NCI-H146 (cell line): ENCODE measurements around the gene CNOT6.
"Not testable (repeated sequence)": the region's sequence is repeated elsewhere in the genome, so short reads cannot be mapped to it uniquely, and the experiment has no call there.

Experiments used
- DNase-seq: peaks from one replicate; lab custom pipeline; 2025; lab: John Stamatoyannopoulos, UW

The CNOT6 gene

DNA sequence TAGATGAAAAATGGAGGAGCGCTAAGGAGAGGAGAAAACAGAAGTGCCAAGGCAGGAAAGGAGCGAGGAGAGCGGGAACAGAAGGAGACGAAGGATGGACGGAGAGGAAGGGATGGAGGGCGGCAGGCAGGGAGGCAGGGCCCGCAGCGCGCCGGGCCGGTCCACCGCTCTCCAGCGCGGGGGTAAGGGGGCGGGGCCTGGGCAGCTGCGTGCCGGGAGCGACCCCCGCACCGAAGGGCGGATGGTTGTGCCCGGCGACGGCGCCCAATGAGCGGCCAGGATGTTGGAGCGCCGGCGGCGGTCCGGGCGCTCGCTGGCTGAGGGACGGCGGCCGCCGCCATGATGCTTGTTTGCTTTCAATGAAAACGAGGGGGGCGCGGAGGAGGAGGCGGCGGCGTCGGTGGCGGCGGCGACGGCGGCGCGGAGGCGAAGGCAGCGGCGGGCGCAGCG, at the start of gene CNOT6:
CNOT6 (plus strand) TSS at position 320 of the 450 bp plus-strand sequence. CDS start 34,898 bp downstream, outside the sequence.
- DNase-seq, result peak; percentile 84

DNA sequence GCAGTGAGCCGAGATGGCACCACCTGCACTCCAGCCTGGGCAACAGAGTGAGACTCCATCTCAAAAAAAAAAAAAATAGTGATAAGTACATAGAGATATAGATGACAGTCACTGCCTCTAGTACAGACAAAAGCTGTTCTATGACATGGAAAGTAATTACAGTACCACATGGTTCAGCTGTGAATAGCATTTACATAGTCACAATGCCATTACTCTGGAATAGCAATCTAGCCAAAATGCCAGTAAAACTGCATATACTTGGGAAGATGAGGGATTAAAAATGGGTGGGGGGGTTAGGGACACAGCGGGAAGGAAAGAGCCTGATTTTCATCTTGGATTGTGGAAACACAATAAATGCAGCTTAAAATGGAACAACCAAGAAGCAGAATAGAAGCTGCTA, 39.4 kb upstream of the CNOT6 start:
- DNase-seq, result no peak

DNA sequence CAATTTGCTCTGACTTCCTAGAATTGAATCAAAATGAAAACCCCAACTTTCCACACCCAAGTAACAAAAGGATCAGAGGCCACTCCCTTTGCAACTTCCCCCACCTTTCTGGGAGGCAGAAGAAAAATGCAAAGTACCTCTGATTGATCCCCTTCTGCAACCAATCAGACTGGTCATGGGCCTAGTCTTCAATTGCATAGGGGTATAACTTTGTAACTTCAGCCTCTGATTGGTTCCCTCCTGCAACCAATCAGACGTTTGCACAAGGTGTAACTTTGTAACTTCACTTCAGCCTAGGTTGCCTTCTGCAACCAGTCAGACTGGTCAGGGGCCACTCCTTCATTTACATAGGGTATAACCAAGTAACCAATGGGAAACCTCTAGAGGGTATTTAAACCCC, 38.3 kb upstream of the CNOT6 start:
- DNase-seq, result no peak

DNA sequence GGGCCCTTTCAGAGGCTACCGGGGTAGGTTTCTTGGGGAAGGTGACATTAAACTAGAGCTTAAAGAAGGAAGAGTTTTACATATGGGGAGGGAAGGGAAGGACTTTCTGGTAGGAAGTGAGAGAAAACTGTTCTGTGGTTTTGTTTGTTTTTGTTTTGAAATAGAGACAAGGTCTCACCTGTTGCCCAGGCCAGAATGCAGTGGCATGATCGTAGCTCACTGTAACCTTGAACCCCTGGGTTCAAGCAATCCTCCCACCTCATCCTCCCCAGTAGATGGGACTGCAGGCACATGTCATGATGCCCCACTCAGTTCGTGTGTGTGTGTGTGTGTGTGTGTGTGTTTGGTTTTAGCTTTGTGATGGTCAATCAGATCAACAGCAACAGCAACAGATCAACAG, 37.4 kb upstream of the CNOT6 start:
- DNase-seq, result no peak

DNA sequence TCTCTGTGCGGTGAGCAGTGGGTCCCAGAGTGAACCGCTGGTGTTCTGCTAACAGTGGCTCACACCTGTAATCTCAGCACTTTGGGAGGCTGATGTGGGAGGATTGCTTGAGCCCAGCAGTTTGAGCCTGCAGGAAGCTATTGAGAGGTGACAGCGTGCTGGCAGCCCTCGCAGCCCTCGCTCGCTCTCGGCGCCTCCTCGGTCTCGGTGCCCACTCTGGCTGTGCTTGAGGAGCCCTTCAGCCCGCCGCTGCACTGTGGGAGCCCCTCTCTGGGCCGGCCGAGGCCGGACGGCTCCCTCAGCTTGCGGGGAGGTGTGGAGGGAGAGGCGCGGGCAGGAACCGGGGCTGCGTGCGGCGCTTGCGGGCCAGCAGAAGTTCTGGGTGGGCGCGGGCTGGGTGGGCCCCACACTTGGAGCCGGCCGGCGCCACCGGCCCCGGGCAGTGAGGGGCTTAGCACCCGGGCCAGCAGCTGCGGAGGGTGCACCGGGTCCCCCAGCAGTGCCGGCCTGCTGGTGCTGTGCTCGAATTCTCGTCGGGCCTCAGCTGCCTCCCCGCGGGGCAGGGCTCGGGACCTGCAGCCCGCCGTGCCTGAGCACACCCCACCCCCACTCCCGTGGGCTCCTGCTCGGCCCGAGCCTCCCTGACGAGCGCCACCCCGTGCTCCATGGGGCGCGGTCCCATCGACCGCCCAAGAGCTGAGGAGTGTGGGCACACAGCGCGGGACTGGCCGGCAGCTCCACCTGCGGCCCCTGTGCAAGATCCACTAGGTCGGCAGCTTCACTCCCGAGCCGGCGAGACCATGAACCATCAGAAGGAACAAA, 35.1 kb upstream of the CNOT6 start:
- not testable (repeated sequence) for DNase-seq

DNA sequence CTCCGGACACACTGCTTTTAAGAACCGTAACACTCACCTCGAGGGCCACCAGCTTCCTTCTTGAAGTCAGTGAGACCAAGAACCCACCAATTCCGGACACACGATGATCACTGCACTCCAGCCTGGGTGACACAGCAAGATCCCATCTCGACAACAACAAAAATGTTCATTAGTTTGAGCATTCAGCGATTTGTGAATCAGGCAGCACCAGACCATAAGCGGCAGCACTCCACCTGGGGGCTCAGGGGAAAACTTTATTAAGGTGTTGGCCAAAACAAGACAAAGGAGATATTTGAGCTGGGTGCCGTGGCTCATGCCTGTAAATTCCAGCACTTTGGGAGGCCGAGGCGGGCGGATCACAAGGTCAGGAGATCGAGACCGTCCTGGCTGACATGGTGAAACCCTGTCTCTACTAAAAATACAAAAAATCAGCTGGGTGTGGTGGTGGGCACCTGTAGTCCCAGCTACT, 34.5 kb upstream of the CNOT6 start:
- DNase-seq, result not testable (repeated sequence)

DNA sequence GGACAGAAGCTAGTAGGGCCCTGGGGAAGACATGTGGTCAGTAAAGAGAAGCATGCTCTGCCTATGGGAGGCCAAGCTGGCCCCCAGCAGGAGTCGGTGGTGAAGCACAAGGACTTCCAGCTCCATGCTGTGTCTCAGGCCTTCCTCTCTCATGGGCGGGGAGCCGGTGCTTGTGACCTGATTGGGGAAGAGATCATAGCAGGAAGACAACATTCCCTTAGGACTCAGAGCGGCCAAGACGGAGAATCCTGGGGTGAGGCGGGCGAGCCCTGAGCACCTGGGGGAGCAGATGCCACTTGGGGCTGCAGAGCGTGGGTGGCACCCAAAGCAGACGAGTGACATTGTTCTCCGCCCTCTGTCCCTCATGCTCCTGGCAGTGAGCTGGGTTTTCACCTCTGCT, 33.3 kb upstream of the CNOT6 start:
- no peak for DNase-seq

DNA sequence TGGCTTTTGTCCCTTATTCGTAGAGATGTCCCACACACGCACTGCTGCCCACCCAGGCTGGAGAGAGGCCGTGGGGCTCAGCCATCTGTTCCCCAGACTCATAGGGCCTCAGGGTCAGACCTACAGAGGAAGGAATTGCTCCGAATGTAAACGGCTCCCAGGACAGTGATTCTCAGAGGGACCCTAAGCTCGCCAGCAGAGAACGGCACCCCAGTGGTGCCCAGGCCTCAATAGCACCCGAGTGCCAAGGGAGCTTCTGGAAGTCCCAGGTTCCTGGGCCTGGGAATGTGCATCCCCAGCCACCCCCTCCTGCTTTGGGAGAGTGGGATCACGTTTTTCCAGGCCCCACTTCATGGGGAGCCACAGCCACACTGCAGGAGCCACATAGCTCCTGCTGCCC, 32.9 kb upstream of the CNOT6 start:
- no peak for DNase-seq

DNA sequence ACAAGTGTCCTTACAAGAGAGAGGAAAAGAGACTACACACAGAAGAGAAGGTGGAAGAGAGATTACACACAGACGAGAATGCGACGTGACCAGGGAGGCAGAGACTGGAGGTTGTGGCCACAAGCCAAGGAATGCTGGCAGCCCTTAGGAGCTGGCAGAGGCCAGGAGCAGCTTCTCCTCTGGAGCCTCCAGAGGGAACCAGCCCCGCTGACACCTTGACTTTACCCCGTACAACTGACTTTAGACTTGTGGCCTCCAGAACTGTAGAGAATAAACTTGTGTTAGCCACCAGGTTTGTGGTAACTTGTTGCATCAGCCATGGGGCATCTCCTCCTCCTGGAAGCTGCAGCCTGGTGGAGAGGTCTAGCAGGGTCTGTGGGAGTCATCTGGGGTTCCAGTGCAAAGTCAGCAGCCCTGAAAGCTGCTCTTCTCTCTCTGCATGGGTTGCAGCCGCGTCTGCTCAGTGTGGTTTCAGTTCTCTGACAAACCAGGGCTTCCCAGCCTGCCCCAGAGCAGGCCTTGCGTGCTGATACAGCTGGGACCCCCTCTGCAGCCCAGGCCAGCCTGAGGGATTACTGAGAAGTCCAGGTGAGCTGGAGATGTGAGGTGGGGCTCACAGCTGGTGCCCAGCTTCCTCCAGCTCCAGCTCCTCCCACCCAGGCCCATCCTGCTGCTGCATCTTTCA, 30.8 kb upstream of the CNOT6 start:
- no peak for DNase-seq

DNA sequence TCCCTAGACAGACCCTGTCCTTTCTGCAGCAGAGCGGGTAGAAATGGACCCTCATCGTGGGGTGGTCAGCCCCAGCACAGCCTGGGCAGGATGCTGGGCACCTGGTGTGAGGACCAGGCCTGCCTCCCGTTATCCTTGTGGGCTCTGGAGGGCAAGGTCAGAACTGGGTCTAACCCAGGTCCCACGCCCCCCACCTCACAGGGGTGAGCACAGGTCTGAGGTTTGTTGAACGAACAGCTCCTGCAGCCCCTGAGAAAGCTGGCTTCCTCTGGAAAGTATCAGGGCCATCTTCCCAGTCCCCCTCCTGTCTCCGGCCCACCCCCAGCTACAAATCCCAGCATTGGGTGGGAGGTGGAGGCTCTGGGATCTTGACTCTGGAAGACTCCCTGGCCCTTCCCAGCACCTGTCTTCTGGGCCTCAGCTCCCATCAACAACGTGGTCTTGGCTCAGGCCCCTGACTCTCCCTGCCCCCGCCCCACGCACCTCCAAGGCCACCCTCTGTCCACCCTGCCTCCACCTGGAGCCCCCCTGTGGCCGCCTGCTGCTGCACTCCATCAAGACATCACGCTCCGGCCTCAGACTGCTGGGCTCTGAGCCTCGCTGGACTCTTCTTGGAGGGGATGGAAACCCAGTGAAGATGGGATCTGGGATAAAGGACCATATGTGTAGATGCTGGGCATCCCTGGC, 30.1 kb upstream of the CNOT6 start:
- DNase-seq, result no peak

DNA sequence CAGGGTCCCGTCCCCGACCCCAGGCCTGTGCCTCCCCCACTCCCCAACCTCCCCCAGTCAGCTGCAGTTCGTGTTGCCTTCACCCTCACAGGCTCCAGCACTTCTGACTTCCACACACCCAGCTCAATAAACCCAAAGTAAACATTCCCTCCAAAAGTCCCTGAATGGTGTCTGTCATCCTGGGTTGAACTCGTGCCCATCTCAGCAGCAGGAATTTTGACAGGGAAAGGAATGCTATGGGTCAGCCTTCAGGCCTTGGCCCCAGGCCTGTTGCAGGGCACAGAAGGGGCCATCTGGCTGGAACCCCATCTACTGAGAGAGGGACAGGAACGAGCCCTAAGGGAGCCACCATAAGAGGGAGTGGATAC, 29.6 kb upstream of the CNOT6 start:
- DNase-seq, result no peak

DNA sequence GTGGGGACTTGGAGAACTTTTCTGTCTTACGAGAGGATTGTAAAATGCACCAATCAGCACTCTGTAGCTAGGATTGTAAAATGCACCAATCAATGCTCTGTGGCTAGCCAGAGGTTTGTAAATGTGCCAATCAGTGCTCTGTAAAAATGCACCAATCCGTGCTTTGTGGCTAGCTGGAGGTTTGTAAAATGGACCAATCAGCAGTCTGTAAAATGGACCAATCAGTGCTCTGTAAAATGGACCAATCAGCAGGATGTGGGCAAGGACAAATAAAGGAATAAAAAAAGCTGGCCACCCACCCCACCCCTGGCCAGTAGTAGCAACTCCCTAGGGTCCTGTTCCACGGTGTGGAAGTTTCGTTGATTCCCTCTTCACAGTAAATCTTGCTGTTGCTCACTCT, 29.1 kb upstream of the CNOT6 start:
- not testable (repeated sequence) for DNase-seq

DNA sequence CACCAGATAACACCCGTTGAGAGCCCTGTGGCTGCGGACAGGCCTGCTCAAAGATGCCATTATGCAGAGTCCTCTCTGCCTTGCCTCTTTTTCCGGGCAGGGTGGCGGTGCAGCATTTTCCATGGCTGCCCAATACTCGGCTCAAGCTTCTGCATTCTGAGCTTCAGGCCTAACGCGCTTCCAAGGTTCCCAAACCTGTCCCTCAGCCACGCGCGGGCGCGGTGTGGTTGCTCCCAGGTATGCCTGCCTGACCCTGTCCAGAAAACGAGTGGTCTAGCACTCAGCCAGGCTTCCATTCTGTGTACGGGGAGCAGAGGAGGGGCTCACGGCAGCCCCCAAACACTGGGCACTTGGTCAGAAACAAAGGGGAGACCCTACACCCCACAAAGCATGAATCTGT, 27.9 kb upstream of the CNOT6 start:
- DNase-seq, result no peak

DNA sequence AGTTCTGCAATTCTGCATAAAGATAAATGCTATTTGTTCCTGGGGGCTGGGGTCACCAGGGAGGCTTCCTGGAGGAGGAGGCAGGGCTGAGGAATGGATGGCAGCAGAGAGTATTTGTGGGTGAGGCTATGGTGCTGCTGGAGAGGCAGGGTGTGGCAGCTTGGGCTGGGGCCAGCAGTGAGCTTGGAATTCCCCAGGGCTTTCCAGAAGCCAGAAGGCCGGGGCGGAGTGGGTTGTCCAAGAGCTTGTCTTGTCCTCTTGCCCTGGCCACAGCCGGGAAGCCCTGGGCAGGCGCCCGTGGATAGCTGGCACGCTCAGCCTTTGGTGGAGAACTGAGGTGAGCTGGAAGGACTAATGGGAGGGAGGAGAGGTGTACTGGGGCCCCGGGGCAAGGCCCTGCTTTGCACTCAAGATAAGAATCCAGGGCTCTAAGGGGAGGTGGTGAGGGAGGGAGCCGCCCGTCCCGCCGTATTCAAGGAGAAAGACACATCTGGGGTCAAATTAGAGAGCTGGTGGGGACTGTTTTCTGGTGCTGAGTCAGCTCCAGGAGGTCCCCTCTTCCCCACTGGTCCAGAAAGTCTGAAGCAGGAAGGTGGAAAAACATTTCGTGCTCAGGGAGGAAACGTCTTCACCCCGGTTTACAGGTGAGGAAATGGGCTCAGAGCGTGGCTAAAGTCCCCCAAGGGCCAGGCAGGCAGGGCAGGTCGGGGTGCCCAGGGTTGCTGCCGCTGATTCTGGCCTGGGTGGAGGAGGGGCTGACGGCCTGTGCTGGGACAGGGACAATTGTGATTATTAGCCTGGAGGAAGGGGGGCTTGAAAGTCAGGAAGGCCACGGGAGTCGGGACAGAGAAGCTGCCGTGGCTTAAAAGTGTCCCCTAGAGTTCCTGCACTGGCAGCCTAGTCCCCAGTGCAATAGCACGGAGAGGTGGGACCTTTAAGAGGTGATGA, 26.9 kb upstream of the CNOT6 start:
- DNase-seq, result no peak

DNA sequence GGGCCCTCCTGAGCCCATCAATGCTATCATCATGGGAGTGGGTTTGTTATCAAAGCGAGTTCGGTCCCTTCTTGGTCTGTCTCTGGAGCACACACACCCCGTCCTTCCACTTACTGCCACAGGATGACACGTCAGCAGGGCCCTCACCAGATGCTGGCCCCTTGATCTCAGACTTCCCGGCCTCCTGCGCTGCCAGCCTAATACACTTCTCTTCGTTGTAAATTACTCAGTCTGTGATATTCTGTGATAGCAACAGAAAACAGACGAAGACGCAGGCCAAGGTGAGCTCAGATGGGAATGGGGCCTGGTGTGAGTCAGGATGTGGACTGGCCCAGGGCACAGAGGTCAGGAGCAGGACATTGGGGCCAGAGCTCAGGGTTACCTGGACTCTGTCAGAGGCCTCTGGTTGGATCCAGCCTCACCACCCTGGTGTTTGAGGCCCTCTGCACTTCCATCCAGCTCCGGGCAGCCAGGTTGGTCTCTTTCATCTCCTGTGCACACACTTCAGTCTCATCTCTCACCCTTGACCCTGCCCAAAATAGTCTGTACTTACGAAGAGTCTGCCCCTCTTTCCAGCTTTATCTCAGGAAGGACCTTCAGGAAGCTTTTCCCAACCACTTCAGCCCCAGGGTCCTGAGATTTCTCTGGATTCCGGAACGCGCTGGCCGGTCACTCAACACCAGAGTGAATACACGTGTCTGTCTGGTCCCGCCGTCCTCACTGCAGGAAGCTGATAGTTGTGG, 26.0 kb upstream of the CNOT6 start:
- DNase-seq, result no peak

DNA sequence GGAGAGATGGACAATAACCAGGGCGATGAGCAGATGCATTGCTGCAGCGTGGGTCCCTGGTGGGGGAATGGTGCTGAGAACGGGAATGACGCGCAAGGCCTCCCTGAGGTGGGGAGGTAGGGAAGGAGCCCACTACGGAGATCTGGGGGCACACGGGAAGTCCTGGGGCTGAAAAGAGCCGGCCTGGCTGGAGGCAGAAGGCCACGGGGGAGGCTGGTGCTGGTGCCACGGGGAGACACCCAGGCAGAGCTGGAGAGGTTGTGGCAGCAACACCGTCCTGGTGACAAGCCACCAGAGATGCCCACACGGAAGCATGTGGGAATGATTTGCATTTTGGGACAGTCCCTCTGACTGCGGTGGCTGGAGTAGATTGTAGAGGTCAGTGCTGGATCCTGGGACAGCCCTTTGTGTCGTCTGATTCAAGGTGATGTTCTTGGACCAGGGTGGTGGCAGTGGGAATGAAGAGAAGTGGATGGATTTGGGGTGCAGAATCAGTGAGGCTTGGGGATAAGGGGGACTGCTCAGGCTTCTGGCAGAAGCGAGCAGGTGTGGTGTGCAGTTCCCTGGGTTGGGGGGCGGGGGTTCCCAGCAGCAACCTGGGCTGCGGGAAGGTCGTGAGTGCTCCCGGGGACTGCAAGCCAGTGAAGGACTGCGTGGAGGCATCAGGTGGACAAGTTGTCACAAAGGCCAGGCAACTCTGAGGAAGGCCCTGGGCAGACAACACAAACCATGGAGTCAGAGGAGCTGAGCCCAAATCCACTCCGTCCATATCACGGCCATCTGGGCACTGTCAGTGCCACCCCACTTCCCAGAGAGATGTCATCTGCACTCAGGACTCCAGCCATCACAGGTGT, 25.2 kb upstream of the CNOT6 start:
- DNase-seq, result no peak

DNA sequence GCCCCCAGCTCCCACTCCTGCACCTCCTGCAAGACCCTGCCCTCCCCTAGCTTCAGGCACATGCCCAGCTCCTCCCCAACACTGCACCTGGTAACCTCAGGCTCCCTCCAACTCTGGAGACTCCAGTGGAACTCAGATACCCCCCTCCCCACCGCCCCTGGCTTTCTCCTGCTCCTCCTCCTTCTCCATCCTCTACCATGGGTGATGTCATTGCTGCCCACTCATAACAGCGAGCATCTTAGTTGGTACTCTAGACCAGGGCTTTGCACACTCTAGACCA, 24.7 kb upstream of the CNOT6 start:
- no peak for DNase-seq

DNA sequence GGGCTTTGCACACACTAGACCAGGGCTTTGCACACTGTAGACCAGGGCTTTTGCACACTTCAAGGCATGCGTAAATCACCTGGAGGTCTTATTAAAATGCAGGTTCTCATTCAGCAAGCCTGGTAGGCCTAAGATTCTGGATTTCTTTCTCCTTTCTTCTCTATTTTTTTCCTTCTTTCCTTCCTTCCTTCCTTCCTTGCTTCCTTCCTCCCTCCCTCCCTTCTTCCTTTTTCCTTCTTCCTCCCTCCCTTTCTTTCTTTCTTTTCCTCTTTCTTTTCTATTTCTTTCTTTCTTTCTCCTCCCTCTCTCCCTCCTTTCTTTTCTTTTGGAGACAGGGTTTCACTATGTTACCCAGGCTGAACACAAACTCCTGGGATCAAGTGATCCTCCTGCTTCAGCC, 24.3 kb upstream of the CNOT6 start:
- no peak for DNase-seq

DNA sequence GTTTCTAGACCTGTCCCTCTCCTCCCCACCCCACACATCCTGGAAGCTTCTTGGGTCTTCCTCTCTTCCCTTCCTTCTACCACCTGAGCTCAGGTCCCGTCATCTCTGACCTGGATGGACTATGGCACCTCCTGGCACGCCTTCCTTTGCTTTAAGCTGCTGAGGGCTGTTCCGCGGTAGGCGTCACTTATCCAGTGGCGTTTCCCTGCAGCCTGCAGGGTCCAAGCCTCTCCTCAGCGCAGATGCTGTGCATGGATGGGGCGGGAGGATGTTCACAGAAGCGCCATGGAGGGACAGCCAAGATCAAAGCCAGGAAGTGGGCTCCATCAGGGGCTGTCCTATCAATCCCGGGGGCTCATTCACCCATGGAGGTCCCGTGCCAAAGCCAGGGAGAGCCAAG, 23.8 kb upstream of the CNOT6 start:
- DNase-seq, result no peak

DNA sequence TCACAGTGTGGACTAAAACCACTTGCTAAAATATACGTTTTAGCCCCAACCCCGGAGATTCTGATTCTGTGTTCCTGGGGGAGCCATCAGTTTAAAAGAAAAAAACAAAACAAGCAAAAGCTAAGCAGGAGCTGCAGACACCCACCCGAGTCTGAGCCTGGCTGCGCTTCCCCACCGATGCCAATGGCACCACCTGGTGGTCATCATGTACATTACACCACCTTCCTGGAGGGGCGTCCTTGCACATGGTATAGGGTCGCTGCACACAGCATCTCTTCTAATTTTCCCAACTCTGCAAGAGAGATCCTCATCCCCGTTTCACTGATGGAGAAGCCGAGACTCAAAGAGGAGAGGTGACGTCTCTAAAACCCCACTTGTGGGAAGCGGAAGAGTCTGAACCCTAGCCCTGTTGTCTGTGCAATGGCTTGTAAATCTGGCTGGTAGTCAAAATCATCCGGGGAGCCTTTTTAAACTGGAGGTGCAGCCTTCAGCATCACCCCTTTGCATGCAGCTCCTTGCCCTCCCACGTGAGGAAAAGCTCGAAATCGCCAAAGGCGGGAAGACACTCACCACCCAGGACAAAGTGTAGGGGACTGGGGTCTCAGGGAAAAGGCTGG, 23.1 kb upstream of the CNOT6 start:
- DNase-seq, result peak; percentile 31
